Endothelial cell of umbilical vein (primary cell): ENCODE measurements around the gene SUPT7L. TPM values are rescaled to one million over a fixed set of nuclear protein-coding genes. Genes with fewer than 3 reads are reported as not detected.

Experiments used
- BruUV-seq: library from RNA; stranded (reverse); fragments of 400-500 nt; replicated peaks from 2 replicates; lab custom pipeline; 2021; lab: Mats Ljungman, UMichigan
- CTCF ChIA-PET: fragments of 300-600, 350-600 bp; sonication (Branson Sonifier 250); formaldehyde crosslinking; loops from one replicate; lab custom pipeline; 2021; ENCODE audit warnings: antibody characterized with exemption, inconsistent platforms; lab: Charles Lee
- POLR2A ChIA-PET: fragments of 300-600, 350-600 bp; sonication (Branson Sonifier 250); formaldehyde crosslinking; loops from one replicate; lab custom pipeline; 2021; ENCODE audit warnings: antibody characterized with exemption, inconsistent platforms; lab: Charles Lee
- DNase-seq: peaks from one replicate; pipeline ENCODE4 v3.0.0-alpha.2; 2011; ENCODE audit warnings: low read depth, low spot score
- FAIRE-seq: peaks from 2 replicates; lab custom pipeline; 2011; peaks lifted over from hg19 to GRCh38; lab: Jason Lieb, UNC
- H2AFZ ChIP-seq: 2 replicates; pipeline ENCODE4 v1.6.0; 2012; ENCODE audit warnings: low read depth, low read length, control low read depth, inconsistent platforms
- H3K27ac ChIP-seq: 2 replicates; pipeline ENCODE4 v1.5.1; 2011; ENCODE audit warnings: low read depth, mild to moderate bottlenecking, control low read depth, low read length, moderate library complexity; ENCODE audit not compliant: insufficient read depth
- H3K27me3 ChIP-seq, 2 experiments: 2 replicates each; pipeline versions ENCODE4 v1.6.0 to v1.6.1; 2011; ENCODE audit warnings: low read length in 2 of 2, mixed read lengths in 1 of 2; ENCODE audit not compliant: control insufficient read depth in 2 of 2, insufficient read depth in 2 of 2
- H3K36me3 ChIP-seq, 2 experiments: 2 replicates in 1 of 2; 3 replicates in 1 of 2; pipeline ENCODE4 v1.5.1; 2011; ENCODE audit warnings: low read length in 2 of 2, mild to moderate bottlenecking in 1 of 2, moderate library complexity in 1 of 2; ENCODE audit not compliant: control insufficient read depth in 2 of 2, insufficient read depth in 2 of 2; ENCODE audit errors: extremely low read depth in 1 of 2
- H3K4me1 ChIP-seq: 3 replicates; pipeline ENCODE4 v1.5.1; 2011; ENCODE audit warnings: mild to moderate bottlenecking, low read length; ENCODE audit not compliant: control insufficient read depth, insufficient read depth; ENCODE audit errors: extremely low read depth
- H3K4me2 ChIP-seq: 2 replicates; pipeline ENCODE4 v1.6.1; 2011; ENCODE audit warnings: low read length, control low read depth, mixed read lengths; ENCODE audit not compliant: insufficient read depth
- H3K4me3 ChIP-seq, 3 experiments: fragments of 200-600 bp in 1 of 3; sonication (generic), shearing (Covaris generic) in 1 of 3; replicated peaks in 1 of 3; 2 replicates each; pipeline ENCODE4 v1.5.1; 2011 to 2016; ENCODE audit warnings: control low read depth in 3 of 3, low read length in 3 of 3, mild to moderate bottlenecking in 2 of 3, inconsistent platforms in 1 of 3, low read depth in 1 of 3, moderate library complexity in 1 of 3; ENCODE audit not compliant: insufficient read depth in 1 of 3
- H3K79me2 ChIP-seq: 2 replicates; pipeline ENCODE4 v1.6.0; 2012; ENCODE audit warnings: low read length, inconsistent platforms; ENCODE audit not compliant: control insufficient read depth, insufficient read depth
- H3K9ac ChIP-seq: replicated peaks from 2 replicates; pipeline ENCODE3; 2011; ENCODE audit warnings: low read length, control low read depth; ENCODE audit not compliant: insufficient read depth; ENCODE audit errors: extremely low read depth
- H3K9me1 ChIP-seq: replicated peaks from 3 replicates; pipeline ENCODE4 v1.6.0; 2011; ENCODE audit warnings: mild to moderate bottlenecking, low read length; ENCODE audit not compliant: control insufficient read depth, insufficient read depth; ENCODE audit errors: extremely low read depth
- H3K9me3 ChIP-seq: replicated peaks from 2 replicates; pipeline ENCODE4 v1.5.1; 2012; ENCODE audit warnings: low read length, inconsistent platforms; ENCODE audit not compliant: control insufficient read depth, insufficient read depth
- H4K20me1 ChIP-seq: replicated peaks from 2 replicates; pipeline ENCODE3; 2011; ENCODE audit warnings: mild to moderate bottlenecking, low read length; ENCODE audit not compliant: control insufficient read depth, insufficient read depth; ENCODE audit errors: extremely low read depth
- EZH2 ChIP-seq: IDR thresholded peaks from 2 replicates; pipeline ENCODE4 v1.6.1; 2012; ENCODE audit warnings: borderline replicate concordance, low read depth, mild to moderate bottlenecking, moderate library complexity, low read length, inconsistent platforms; ENCODE audit not compliant: severe bottlenecking
- FOS ChIP-seq: IDR thresholded peaks from 2 replicates; pipeline ENCODE4 v1.6.1; 2011; ENCODE audit warnings: mild to moderate bottlenecking, low read length, moderate library complexity, borderline replicate concordance; ENCODE audit not compliant: insufficient read depth
- GATA2 ChIP-seq: IDR thresholded peaks from 2 replicates; pipeline ENCODE4 v1.7.0; 2011; ENCODE audit warnings: low read depth, mild to moderate bottlenecking, moderate library complexity, mixed read lengths, low read length; ENCODE audit not compliant: insufficient read length, insufficient read depth
- JUN ChIP-seq: IDR thresholded peaks from 2 replicates; pipeline ENCODE4 v1.6.1; 2011; ENCODE audit warnings: borderline replicate concordance, low read depth; ENCODE audit not compliant: insufficient read length, insufficient read depth
- MAX ChIP-seq: IDR thresholded peaks from 2 replicates; pipeline ENCODE4 v1.6.1; 2011; ENCODE audit not compliant: insufficient read depth, insufficient read length
- MYC ChIP-seq: IDR thresholded peaks from one replicate; pipeline ENCODE4 v1.6.1; 2011; ENCODE audit warnings: mild to moderate bottlenecking, low read depth, low read length
- POLR2A ChIP-seq: IDR thresholded peaks from 2 replicates; pipeline ENCODE4 v1.6.1; 2012; ENCODE audit warnings: low read depth, mild to moderate bottlenecking, control low read depth, low read length
- POLR2AphosphoS5 ChIP-seq: IDR thresholded peaks from 2 replicates; pipeline ENCODE4 v1.6.1; 2012; ENCODE audit warnings: low read depth, mild to moderate bottlenecking, control low read depth, low read length, moderate library complexity; ENCODE audit not compliant: insufficient read depth
- dilution Hi-C: fragments of 300-500 bp; cut with MboI; formaldehyde crosslinking; loops from one replicate; pipeline ENCODE4 v1.15.0; 2019; ENCODE audit warnings: low sequenced_read_pairs; ENCODE audit not compliant: extremely low pct_ligation_motif_present
- intact Hi-C: fragments of 100-400 bp; cut with micrococcal nuclease; formaldehyde crosslinking; loops from one replicate; pipeline ENCODE4 v1.10.0; 2022
- polyA plus RNA-seq, 4 experiments: library from polyadenylated mRNA; depleted of rRNA in 3 of 4; stranded (reverse) in 3 of 4; unstranded in 1 of 4; fragments of >200 nt; gene quantifications; 2 replicates each; pipeline versions ENCODE4 v1.2.1 to v1.2.3, GENCODE V29; 2011 to 2012; ENCODE audit warnings: missing spikeins in 1 of 4
- total RNA-seq: library from RNA; stranded (reverse); gene quantifications from 2 replicates; pipeline ENCODE4 v1.2.3, GENCODE V29; 2021
- TF ChIP-seq, protein P1 (sequence below), 2 donors: IDR thresholded peaks; 1 replicate in 1 of 2; 2 replicates in 1 of 2; pipeline ENCODE4 v1.5.1; 2011; ENCODE audit warnings: low read length in 2 of 2, mild to moderate bottlenecking in 2 of 2, moderate library complexity in 2 of 2, control low read depth in 1 of 2, inconsistent platforms in 1 of 2, low read depth in 1 of 2; ENCODE audit not compliant: insufficient read depth in 1 of 2; ENCODE audit errors: extremely low read depth in 1 of 2

Gene SUPT7L
- total and polyA plus RNA-seq, 2 donors (not counting 3 experiments of a cell fraction or from before 2014, with no cell fraction given), result 30.3 to 44.5 TPM

GRCh38 chr2:27638037-27638637, 25.3 kb downstream of the SUPT7L start:
- CTCF ChIA-PET, result interaction anchor here (1.4 to 1.6 kb wide), 2 partner anchors 9 to 17 kb away, joined by 3 read pairs; partner anchors contain the start of genes CCDC121 and GPN1
- Histone ChIP-seq H3K36me3 (peaks cover 21 to 31% of the 10 kb centered on the region in 2 experiments), H3K9me1 (no peaks in the 10 kb centered on the region), H3K4me3 (no peak overlapping the region), H2AFZ (no peak overlapping the region), H3K27ac (no peak overlapping the region), H3K9ac (no peak overlapping the region), H3K79me2 (no peaks in the 10 kb centered on the region), H3K4me1 (no peaks in the 10 kb centered on the region), H3K4me2 (no peak overlapping the region), H3K9me3 (no peaks in the 10 kb centered on the region), H4K20me1 (no peaks in the 10 kb centered on the region), H3K27me3 (no peaks in the 10 kb centered on the region)
- TF ChIP-seq FOS (no peak), EZH2 (no peak), MYC (no peak), GATA2 (no peak), POLR2A (no peak), POLR2AphosphoS5 (no peak), MAX (no peak), JUN (no peak)
- TF ChIP-seq, protein P1, sequence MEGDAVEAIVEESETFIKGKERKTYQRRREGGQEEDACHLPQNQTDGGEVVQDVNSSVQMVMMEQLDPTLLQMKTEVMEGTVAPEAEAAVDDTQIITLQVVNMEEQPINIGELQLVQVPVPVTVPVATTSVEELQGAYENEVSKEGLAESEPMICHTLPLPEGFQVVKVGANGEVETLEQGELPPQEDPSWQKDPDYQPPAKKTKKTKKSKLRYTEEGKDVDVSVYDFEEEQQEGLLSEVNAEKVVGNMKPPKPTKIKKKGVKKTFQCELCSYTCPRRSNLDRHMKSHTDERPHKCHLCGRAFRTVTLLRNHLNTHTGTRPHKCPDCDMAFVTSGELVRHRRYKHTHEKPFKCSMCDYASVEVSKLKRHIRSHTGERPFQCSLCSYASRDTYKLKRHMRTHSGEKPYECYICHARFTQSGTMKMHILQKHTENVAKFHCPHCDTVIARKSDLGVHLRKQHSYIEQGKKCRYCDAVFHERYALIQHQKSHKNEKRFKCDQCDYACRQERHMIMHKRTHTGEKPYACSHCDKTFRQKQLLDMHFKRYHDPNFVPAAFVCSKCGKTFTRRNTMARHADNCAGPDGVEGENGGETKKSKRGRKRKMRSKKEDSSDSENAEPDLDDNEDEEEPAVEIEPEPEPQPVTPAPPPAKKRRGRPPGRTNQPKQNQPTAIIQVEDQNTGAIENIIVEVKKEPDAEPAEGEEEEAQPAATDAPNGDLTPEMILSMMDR (IDR thresholded peaks at IDR 0.05; ENCODE audit: extremely low read depth in 1 of 2, insufficient read depth in 1 of 2, low read depth in 1 of 2, low read length in 2 of 2), result no peak
- no peak for FAIRE-seq
- DNase-seq, result no peak
- dilution Hi-C loops, result no loop called here
- POLR2A ChIA-PET, result no interaction called here
- intact Hi-C loops, result no loop called here
- no TSS peak for BruUV-seq
